GM12878 (cell line): ENCODE measurements around the gene CTSW.

Experiments
- KLF5 ChIP-seq: fragments of 450-650 bp; IDR thresholded peaks from 2 replicates; pipeline ENCODE4 v1.6.1; 2014; ENCODE audit warnings: mild to moderate bottlenecking; ENCODE audit not compliant: partially characterized antibody
- PAX5 ChIP-seq: IDR thresholded peaks from 2 replicates; pipeline ENCODE4 v1.6.1; 2011; ENCODE audit warnings: low read depth, low read length, borderline replicate concordance
- RBBP5 ChIP-seq: fragments of 200-600 bp; sonication (generic); conservative IDR thresholded peaks from 2 replicates; pipeline ENCODE4 v1.6.1; 2016
- TF ChIP-seq, protein P1 (sequence below), 3 experiments: IDR thresholded peaks in 2 of 3; conservative IDR thresholded peaks in 1 of 3; 2 replicates each; pipeline ENCODE4 v1.5.1; 2011; ENCODE audit warnings: low read depth in 3 of 3, low read length in 3 of 3, mild to moderate bottlenecking in 3 of 3, control low read depth in 2 of 3, moderate library complexity in 2 of 3, inconsistent platforms in 1 of 3, mixed read lengths in 1 of 3; ENCODE audit not compliant: control insufficient read depth in 2 of 3, insufficient read depth in 1 of 3; ENCODE audit errors: extremely low read depth in 1 of 3
- TF ChIP-seq, protein P2 (sequence below): IDR thresholded peaks from 2 replicates; pipeline ENCODE4 v1.6.1; 2011; ENCODE audit warnings: low read depth, mild to moderate bottlenecking, low read length, moderate library complexity, borderline replicate concordance; ENCODE audit errors: extremely low read depth

GRCh38 chr11:65883786-65884715 lies 4.4 kb downstream of the CTSW start:
- TF ChIP-seq, protein P1, sequence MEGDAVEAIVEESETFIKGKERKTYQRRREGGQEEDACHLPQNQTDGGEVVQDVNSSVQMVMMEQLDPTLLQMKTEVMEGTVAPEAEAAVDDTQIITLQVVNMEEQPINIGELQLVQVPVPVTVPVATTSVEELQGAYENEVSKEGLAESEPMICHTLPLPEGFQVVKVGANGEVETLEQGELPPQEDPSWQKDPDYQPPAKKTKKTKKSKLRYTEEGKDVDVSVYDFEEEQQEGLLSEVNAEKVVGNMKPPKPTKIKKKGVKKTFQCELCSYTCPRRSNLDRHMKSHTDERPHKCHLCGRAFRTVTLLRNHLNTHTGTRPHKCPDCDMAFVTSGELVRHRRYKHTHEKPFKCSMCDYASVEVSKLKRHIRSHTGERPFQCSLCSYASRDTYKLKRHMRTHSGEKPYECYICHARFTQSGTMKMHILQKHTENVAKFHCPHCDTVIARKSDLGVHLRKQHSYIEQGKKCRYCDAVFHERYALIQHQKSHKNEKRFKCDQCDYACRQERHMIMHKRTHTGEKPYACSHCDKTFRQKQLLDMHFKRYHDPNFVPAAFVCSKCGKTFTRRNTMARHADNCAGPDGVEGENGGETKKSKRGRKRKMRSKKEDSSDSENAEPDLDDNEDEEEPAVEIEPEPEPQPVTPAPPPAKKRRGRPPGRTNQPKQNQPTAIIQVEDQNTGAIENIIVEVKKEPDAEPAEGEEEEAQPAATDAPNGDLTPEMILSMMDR (IDR thresholded peaks at IDR 0.05 in 2 of 3, conservative IDR thresholded peaks at IDR 0.05 in 1 of 3; ENCODE audit: control insufficient read depth in 2 of 3, extremely low read depth in 1 of 3, insufficient read depth in 1 of 3, low read depth in 3 of 3, low read length in 3 of 3): no peak
- TF ChIP-seq, protein P2, sequence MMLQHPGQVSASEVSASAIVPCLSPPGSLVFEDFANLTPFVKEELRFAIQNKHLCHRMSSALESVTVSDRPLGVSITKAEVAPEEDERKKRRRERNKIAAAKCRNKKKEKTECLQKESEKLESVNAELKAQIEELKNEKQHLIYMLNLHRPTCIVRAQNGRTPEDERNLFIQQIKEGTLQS: no peak
- TF ChIP-seq RBBP5 (no peak), KLF5 (no peak), PAX5 (no peak)
